Esophagus squamous epithelium (tissue), 4 donors: ENCODE measurements around the gene DMKN.

Source experiments
- CTCF ChIP-seq, 6 experiments: fragments of 450-650 bp in 4 of 6; fragments of 200-600 bp in 2 of 6; sonication (generic) in 2 of 6; IDR thresholded peaks; one replicate each; pipeline ENCODE4 v1.5.1; 2016 to 2019; ENCODE audit warnings: antibody characterized with exemption in 6 of 6, mild to moderate bottlenecking in 4 of 6, moderate library complexity in 4 of 6
- POLR2A ChIP-seq, 4 donors: fragments of 450-650 bp; IDR thresholded peaks; one replicate each; pipeline ENCODE4 v1.6.1; 2017; ENCODE audit warnings: antibody characterized with exemption in 4 of 4, mild to moderate bottlenecking in 4 of 4, moderate library complexity in 3 of 4

GRCh38 chr19:35549879-35550523 lies 36.6 kb upstream of the DMKN start:
- TF ChIP-seq CTCF (IDR thresholded peaks at IDR 0.05) (no peak), POLR2A (IDR thresholded peaks at IDR 0.05) (no peak)
